HepG2 (cell line): ENCODE results near the gene ICE2. TPM values are rescaled to one million over a fixed set of nuclear protein-coding genes. Genes with fewer than 3 reads are reported as not detected.
A peak's percentile ranks its signal among the peaks of the same experiment; 100 is the strongest.

Experiments used
- CHD2 ChIP-seq: IDR thresholded peaks from 2 replicates; pipeline ENCODE4 v1.6.1; 2011; ENCODE audit warnings: low read depth, low read length, improper control_type of control experiment
- FOXM1 ChIP-seq: sonication (generic); formaldehyde crosslinking; IDR thresholded peaks from 2 replicates; pipeline ENCODE4 v1.5.0; 2020; ENCODE audit warnings: missing genetic modification reagents
- HDAC1 ChIP-seq: sonication (generic); formaldehyde crosslinking; IDR thresholded peaks from 2 replicates; pipeline ENCODE4 v1.5.1; 2020; ENCODE audit warnings: mild to moderate bottlenecking, missing genetic modification reagents
- IRF2 ChIP-seq: IDR thresholded peaks from 2 replicates; pipeline ENCODE4 v1.6.1; 2018; ENCODE audit warnings: missing genetic modification reagents, missing compliant biosample characterization
- KDM5B ChIP-seq: sonication (generic); formaldehyde crosslinking; IDR thresholded peaks from 2 replicates; pipeline ENCODE4 v1.4.0; 2020; ENCODE audit warnings: missing genetic modification reagents, mild to moderate bottlenecking, borderline replicate concordance
- KDM6A ChIP-seq: IDR thresholded peaks from 2 replicates; pipeline ENCODE4 v1.6.1; 2016; ENCODE audit warnings: low read depth
- KLF6 ChIP-seq: IDR thresholded peaks from 2 replicates; pipeline ENCODE4 v1.8.0; 2016; ENCODE audit warnings: missing biosample characterization, missing genetic modification reagents
- MXD4 ChIP-seq: IDR thresholded peaks from 2 replicates; pipeline ENCODE4 v1.6.1; 2016; ENCODE audit warnings: mild to moderate bottlenecking, missing biosample characterization, missing genetic modification reagents
- MYC ChIP-seq: sonication (generic); formaldehyde crosslinking; IDR thresholded peaks from 2 replicates; pipeline ENCODE4 v1.9.0; 2021; ENCODE audit warnings: missing genetic modification reagents, borderline replicate concordance
- NAIF1 ChIP-seq: sonication (generic); formaldehyde crosslinking; IDR thresholded peaks from 2 replicates; pipeline ENCODE4 v1.5.0; 2020; ENCODE audit warnings: mild to moderate bottlenecking, missing genetic modification reagents, borderline replicate concordance
- NFYC ChIP-seq: IDR thresholded peaks from 2 replicates; pipeline ENCODE4 v1.6.1; 2016; ENCODE audit warnings: missing genetic modification reagents, missing compliant biosample characterization
- RARG ChIP-seq: sonication (generic); formaldehyde crosslinking; IDR thresholded peaks from 2 replicates; pipeline ENCODE4 v1.4.0; 2020; ENCODE audit warnings: low read depth, mild to moderate bottlenecking, missing genetic modification reagents
- RFXAP ChIP-seq: sonication (generic); formaldehyde crosslinking; IDR thresholded peaks from 2 replicates; pipeline ENCODE4 v1.4.0; 2020; ENCODE audit warnings: missing genetic modification reagents, borderline replicate concordance
- ZNF746 ChIP-seq: sonication (generic); formaldehyde crosslinking; IDR thresholded peaks from 2 replicates; pipeline ENCODE4 v1.8.0; 2022; ENCODE audit warnings: mild to moderate bottlenecking, missing genetic modification reagents
- ZNF749 ChIP-seq: sonication (generic); formaldehyde crosslinking; IDR thresholded peaks from 2 replicates; pipeline ENCODE4 v1.8.0; 2022; ENCODE audit warnings: mild to moderate bottlenecking, missing genetic modification reagents, moderate library complexity, borderline replicate concordance
- polyA plus RNA-seq, 8 experiments: library from polyadenylated mRNA; depleted of rRNA in 3 of 8; stranded (reverse) in 7 of 8; unstranded in 1 of 8; fragments of >200 nt; fragmentation: Illumina TruSeq in 4 of 8; extraction: Trizol in 4 of 8; gene quantifications; 2 replicates each; pipeline versions ENCODE4 v1.2.1 to v1.2.3, GENCODE V29; 2011 to 2016; ENCODE audit warnings: low read depth in 4 of 8, missing spikeins in 1 of 8, mixed read lengths in 1 of 8; ENCODE audit not compliant: insufficient read depth in 1 of 8
- total RNA-seq, 5 experiments: library from RNA; depleted of rRNA; stranded (reverse); fragments of >200 nt; fragmentation: Illumina TruSeq; extraction: Trizol; gene quantifications; 2 replicates each; pipeline ENCODE4 v1.2.3, GENCODE V29; 2016; ENCODE audit warnings: low read depth in 1 of 5
- TF ChIP-seq, protein P1 (sequence below): sonication (generic); formaldehyde crosslinking; conservative IDR thresholded peaks from 2 replicates; pipeline ENCODE4 v1.4.0; 2020; ENCODE audit warnings: mild to moderate bottlenecking, missing genetic modification reagents, moderate library complexity
- TF ChIP-seq, protein P2 (sequence below): sonication (generic); formaldehyde crosslinking; IDR thresholded peaks from 2 replicates; pipeline ENCODE4 v1.4.0; 2020; ENCODE audit warnings: missing genetic modification reagents
- TF ChIP-seq, protein P3 (sequence below): sonication (generic); formaldehyde crosslinking; IDR thresholded peaks from 2 replicates; pipeline ENCODE4 v1.4.0; 2020; ENCODE audit warnings: low read depth, mild to moderate bottlenecking, missing genetic modification reagents

ICE2 gene
- total and polyA plus RNA-seq, 2 of the 13 experiments (the other 11 are each of a cell fraction or from before 2014, with no cell fraction given), result 24.8 to 26.4 TPM

DNA sequence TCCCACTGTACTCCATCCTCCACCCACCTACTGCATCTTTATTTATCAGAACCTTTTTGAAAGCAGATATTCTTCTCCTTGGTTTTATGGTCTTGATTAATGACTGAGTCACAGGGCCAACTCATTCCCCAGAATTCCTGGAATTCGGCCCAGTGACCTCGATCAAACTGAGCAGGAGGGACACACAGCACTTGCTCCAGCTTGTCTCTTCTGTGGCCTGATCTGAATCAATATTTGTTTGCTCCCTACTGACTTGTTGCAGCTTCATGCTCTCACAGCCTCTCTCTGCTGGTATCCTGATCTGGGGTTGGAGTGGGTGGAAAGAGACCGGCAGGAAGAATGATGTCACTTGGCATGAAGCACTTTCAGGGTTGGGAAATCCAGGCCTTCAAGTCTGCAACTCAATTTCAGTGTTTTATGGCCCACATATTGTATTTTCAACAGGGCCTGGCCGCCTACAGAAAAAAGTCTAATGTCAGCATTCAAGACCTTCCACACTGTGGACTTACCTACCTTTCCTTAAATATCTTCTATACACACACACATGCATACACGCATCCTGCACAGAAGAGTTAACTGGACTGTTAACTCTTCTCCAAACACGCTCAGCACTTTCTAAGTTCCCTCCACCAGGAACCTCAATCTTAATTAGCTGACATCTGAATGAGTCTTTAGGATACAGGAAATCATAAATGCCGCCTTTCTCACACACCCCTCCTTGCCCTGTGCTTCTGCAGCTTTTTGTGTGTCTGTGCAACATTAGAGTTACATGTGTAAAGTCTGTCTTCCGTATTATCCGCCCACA lies 85.8 kb downstream of the ICE2 start (continued):
- TF ChIP-seq RARG (no peak), ZNF746 (0 out of 2 replicates have a peak, but pooled peaks have one; percentile 28), MYC (peak; percentile 49; the same call in 1 of the 2 replicates), CHD2 (no peak), NAIF1 (CRISPR knock-in tag) (0 out of 2 replicates have a peak, but pooled peaks have one; percentile 29), MXD4 (CRISPR knock-in tag) (no peak), IRF2 (CRISPR knock-in tag) (peak; percentile 68; the same call in 1 of the 2 replicates), NFYC (CRISPR knock-in tag) (peak; percentile 29), RFXAP (CRISPR knock-in tag) (peak; percentile 32; the same call in 1 of the 2 replicates), ZNF749 (CRISPR knock-in tag) (no peak), KDM5B (no peak), KLF6 (CRISPR knock-in tag) (no peak), HDAC1 (CRISPR knock-in tag) (peak; percentile 84), FOXM1 (no peak), KDM6A (CRISPR knock-in tag) (peak; percentile 60; the same call in 1 of the 2 replicates)
- TF ChIP-seq, protein P1, sequence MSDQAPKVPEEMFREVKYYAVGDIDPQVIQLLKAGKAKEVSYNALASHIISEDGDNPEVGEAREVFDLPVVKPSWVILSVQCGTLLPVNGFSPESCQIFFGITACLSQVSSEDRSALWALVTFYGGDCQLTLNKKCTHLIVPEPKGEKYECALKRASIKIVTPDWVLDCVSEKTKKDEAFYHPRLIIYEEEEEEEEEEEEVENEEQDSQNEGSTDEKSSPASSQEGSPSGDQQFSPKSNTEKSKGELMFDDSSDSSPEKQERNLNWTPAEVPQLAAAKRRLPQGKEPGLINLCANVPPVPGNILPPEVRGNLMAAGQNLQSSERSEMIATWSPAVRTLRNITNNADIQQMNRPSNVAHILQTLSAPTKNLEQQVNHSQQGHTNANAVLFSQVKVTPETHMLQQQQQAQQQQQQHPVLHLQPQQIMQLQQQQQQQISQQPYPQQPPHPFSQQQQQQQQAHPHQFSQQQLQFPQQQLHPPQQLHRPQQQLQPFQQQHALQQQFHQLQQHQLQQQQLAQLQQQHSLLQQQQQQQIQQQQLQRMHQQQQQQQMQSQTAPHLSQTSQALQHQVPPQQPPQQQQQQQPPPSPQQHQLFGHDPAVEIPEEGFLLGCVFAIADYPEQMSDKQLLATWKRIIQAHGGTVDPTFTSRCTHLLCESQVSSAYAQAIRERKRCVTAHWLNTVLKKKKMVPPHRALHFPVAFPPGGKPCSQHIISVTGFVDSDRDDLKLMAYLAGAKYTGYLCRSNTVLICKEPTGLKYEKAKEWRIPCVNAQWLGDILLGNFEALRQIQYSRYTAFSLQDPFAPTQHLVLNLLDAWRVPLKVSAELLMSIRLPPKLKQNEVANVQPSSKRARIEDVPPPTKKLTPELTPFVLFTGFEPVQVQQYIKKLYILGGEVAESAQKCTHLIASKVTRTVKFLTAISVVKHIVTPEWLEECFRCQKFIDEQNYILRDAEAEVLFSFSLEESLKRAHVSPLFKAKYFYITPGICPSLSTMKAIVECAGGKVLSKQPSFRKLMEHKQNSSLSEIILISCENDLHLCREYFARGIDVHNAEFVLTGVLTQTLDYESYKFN (CRISPR knock-in tag), result peak; percentile 91
- TF ChIP-seq, protein P2, sequence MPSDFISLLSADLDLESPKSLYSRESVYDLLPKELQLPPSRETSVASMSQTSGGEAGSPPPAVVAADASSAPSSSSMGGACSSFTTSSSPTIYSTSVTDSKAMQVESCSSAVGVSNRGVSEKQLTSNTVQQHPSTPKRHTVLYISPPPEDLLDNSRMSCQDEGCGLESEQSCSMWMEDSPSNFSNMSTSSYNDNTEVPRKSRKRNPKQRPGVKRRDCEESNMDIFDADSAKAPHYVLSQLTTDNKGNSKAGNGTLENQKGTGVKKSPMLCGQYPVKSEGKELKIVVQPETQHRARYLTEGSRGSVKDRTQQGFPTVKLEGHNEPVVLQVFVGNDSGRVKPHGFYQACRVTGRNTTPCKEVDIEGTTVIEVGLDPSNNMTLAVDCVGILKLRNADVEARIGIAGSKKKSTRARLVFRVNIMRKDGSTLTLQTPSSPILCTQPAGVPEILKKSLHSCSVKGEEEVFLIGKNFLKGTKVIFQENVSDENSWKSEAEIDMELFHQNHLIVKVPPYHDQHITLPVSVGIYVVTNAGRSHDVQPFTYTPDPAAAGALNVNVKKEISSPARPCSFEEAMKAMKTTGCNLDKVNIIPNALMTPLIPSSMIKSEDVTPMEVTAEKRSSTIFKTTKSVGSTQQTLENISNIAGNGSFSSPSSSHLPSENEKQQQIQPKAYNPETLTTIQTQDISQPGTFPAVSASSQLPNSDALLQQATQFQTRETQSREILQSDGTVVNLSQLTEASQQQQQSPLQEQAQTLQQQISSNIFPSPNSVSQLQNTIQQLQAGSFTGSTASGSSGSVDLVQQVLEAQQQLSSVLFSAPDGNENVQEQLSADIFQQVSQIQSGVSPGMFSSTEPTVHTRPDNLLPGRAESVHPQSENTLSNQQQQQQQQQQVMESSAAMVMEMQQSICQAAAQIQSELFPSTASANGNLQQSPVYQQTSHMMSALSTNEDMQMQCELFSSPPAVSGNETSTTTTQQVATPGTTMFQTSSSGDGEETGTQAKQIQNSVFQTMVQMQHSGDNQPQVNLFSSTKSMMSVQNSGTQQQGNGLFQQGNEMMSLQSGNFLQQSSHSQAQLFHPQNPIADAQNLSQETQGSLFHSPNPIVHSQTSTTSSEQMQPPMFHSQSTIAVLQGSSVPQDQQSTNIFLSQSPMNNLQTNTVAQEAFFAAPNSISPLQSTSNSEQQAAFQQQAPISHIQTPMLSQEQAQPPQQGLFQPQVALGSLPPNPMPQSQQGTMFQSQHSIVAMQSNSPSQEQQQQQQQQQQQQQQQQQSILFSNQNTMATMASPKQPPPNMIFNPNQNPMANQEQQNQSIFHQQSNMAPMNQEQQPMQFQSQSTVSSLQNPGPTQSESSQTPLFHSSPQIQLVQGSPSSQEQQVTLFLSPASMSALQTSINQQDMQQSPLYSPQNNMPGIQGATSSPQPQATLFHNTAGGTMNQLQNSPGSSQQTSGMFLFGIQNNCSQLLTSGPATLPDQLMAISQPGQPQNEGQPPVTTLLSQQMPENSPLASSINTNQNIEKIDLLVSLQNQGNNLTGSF (CRISPR knock-in tag), result no peak
- TF ChIP-seq, protein P3, sequence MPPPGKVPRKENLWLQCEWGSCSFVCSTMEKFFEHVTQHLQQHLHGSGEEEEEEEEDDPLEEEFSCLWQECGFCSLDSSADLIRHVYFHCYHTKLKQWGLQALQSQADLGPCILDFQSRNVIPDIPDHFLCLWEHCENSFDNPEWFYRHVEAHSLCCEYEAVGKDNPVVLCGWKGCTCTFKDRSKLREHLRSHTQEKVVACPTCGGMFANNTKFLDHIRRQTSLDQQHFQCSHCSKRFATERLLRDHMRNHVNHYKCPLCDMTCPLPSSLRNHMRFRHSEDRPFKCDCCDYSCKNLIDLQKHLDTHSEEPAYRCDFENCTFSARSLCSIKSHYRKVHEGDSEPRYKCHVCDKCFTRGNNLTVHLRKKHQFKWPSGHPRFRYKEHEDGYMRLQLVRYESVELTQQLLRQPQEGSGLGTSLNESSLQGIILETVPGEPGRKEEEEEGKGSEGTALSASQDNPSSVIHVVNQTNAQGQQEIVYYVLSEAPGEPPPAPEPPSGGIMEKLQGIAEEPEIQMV (CRISPR knock-in tag), result no peak; the same call in 1 of the 2 replicates
